ENCODE data around the gene PCSK2.
A peak's percentile ranks its signal among the peaks of the same experiment; 100 is the strongest.
"Not testable (repeated sequence)": the region's sequence is repeated elsewhere in the genome, so short reads cannot be mapped to it uniquely, and the experiment has no call there.

The PCSK2 gene, protein sequence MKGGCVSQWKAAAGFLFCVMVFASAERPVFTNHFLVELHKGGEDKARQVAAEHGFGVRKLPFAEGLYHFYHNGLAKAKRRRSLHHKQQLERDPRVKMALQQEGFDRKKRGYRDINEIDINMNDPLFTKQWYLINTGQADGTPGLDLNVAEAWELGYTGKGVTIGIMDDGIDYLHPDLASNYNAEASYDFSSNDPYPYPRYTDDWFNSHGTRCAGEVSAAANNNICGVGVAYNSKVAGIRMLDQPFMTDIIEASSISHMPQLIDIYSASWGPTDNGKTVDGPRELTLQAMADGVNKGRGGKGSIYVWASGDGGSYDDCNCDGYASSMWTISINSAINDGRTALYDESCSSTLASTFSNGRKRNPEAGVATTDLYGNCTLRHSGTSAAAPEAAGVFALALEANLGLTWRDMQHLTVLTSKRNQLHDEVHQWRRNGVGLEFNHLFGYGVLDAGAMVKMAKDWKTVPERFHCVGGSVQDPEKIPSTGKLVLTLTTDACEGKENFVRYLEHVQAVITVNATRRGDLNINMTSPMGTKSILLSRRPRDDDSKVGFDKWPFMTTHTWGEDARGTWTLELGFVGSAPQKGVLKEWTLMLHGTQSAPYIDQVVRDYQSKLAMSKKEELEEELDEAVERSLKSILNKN

GRCh38 chr20:17226410-17227218 is at the start of gene PCSK2:
TSS of gene PCSK2 (plus strand) at chr20:17227040. CDS start at chr20:17227306, 266 bp downstream.
- peak in 48 of 56 donors; percentile 16 to 85 (median 60) for DNase-seq

- DNase-seq = no peak
Measured at GRCh38 chr20:17177341-17177740, 49.5 kb upstream of the PCSK2 start.

DNA sequence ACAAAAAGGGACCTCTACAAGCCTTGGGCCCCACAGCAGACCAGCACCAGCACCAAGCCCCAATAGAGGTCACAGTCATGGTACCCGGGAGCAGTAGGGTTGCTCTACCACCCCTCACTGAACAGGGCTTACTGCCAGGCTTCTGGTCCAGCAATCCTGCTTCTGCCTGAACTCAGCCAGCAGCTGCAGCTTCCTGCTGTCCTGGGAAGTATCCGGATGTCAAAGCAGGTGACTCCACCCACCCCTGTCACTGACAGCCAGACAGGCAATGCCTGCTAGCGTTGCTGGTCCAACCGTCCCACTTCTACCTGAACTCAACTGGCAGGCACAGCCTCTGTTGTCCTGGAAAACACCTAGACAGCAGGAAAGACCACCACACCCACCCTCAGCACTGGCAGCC is 47.0 kb upstream of the PCSK2 start:
- no peak for DNase-seq

GRCh38 chr20:17189976-17190695 is 36.7 kb upstream of the PCSK2 start:
- DNase-seq = no peak

- no peak for DNase-seq
Measured at GRCh38 chr20:17197041-17197440, 29.8 kb upstream of the PCSK2 start.

- DNase-seq = no peak
Measured at GRCh38 chr20:17202030-17202429, 24.8 kb upstream of the PCSK2 start.

DNA sequence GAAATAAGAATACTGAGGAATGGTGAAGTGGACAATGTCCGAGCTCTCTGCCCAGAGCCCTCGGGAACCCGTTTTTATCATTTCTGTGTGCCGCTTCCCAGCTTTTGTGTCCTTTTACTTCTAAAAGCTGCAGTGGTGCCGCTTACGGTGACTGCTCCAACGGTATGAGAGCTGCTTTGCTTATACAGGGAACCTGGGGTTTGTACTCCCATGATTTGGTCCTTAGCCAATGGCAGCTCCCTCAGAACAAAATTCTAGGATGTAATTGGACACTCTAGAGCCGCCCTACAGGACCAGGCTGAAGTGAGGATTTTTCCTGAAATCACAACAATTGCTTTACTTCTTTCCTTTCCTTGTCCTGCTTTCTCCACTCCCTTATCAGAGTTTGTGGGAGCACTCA is 24.2 kb upstream of the PCSK2 start:
- DNase-seq = peak in 3 of 56 donors; percentile 2 to 5 (median 4)

DNA sequence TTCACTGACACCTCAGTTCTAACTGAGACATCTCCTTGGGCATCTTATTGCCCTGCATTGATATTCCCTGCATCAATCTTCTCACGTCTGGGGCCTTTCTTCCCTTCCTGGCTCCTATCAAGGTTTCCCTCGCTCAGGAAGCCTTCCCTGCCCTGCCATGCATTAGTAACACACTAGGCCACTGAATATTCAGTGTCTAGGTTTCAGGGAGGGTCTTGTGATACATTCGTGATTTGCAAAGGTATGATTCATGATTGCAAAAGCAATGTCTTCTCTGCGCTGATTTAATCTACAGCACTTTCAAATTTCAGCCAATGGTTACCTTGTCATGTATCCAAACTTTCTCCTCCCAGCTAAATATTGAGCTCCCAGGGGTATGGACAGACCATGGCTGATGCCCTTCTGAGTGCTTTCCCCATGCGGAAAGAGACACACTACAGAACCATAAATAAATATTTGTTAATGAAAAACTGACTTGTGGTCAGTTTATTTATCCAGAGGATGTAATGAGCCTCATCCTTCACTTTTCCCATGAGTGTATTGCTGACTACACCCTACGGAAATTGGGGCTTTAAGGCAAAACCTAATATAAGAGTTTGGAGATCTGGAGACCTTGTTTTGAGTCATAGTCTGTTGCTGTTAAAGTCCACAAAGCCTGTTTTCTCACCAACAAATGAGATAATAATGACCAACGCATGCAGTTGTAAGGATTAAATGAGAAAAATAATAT is 21.6 kb upstream of the PCSK2 start:
- no peak for DNase-seq

DNA sequence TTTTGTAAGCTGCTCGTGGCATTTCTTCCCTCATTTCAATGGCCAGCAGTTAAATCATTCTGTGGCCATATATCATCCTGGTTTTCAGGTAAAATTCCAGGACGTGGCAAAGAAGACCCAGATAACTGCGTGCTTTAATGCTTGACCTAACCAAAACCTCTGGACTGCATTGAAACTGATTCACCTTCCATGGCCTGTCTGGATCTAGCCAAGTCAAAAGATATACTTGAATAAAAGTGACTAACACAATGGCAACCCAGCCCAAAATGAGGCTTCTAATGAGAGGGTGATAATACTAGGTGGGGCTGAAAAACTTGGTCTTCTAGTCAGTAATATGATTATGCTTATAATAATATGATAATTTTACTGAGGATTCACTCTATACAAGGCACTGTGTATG is 16.5 kb upstream of the PCSK2 start:
- no peak for DNase-seq

GRCh38 chr20:17210983-17211382 is 15.9 kb upstream of the PCSK2 start:
- no peak for DNase-seq

DNA sequence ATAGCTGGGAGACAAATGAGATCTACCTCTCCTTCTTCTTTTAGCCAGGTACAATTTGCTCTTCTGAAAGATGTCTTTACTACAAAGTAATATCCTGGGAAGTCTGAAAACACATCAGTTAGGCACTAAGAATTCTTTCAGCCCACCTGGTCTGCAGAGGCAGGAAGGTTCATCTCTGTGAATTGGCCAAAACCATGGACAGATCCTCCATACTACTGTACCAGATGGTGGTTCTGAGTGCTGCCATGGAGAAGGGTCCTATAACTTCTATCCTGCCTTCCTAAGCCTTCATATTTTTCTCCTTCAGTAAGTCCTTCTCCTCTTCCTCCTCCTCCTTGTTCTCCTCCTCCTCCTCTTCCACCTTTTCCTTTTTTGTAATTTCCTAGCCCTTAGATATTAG is 11.7 kb upstream of the PCSK2 start:
- no peak for DNase-seq

DNA sequence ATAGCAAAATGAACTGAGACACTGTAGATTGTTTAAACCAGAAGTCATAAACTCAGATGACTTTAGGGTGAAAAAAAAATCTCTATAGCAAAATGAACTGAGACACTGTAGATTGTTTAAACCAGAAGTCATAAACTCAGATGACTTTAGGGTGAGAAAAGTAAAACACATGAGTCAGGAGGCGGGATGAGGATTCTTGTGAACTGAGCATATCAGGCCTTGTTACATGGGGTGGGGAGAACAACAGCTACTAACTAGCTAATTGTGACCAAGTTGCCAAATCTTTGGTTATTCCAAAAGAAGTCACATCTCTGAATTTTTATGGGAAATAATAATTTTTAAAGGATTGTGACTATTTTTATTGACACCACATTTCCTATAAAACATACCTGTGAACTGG is 7.0 kb upstream of the PCSK2 start:
- not testable (repeated sequence) for DNase-seq

DNA sequence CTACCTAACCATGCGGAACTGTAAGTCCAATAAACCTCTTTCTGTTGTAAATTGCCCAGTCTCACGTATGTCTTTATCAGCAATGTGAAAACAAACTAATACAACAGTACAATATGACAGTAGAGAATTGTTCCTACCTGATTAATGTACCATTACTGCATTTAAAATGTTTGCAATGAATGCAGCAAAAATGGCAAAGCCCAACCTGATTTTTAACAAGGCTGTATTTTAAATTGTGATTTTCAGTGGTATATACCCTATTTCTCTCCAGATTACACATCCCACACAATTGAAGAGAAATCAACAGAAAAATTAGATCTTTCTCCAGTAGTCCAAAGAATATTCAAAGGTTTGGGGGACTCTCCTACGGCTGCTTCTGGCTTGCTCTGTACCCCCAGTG is 3.3 kb upstream of the PCSK2 start:
- DNase-seq = no peak

DNA sequence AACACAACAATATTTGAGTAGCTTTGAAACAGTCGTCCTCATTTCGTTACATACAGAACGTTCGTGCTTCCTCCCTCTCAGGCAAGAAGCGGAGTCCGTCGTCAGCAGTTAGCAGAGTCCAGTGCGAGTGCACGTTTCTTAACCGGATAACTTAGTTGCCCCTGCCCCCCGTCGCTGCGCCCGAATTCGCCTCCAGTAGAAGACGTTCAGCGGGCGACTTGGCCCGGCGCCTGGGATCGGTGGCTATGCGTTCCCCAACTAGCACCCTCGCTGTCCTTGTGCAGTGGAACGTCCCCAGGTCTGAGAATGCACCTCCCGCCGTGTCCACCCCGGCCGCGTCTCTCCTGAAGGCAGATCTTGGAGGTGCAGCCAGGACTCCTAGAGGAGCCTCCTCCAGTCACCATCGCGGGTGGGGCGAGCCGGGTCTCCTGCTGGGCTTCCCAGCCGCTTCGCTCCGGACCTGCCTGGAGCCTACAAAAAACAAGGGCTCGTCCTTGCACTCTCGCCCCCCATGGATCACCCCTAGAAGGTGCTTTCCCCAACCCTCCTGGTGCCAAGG is 910 bp upstream of the PCSK2 start:
- peak in 15 of 56 donors; percentile 14 to 59 (median 23) for DNase-seq

DNA sequence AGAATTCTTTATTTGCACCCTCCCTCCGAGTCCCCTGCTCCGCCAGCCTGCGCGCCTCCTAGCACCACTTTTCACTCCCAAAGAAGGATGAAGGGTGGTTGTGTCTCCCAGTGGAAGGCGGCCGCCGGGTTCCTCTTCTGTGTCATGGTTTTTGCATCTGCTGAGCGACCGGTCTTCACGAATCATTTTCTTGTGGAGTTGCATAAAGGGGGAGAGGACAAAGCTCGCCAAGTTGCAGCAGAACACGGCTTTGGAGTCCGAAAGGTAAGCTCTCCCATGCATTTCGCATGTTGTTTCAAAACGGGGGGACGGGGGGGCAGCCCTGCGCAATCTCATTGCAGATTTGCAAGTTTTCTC is 357 bp downstream of the PCSK2 start:
- peak in 8 of 56 donors; percentile 46 to 74 (median 58) for DNase-seq

- peak in 16 of 56 donors; percentile 4 to 39 (median 19) for DNase-seq
Measured at GRCh38 chr20:17227669-17228623, 1.1 kb downstream of the PCSK2 start.

GRCh38 chr20:17228624-17229061 is 1.8 kb downstream of the PCSK2 start:
- peak in 9 of 56 donors; percentile 3 to 53 (median 13) for DNase-seq

- no peak for DNase-seq
Measured at GRCh38 chr20:17229256-17229655, 2.4 kb downstream of the PCSK2 start.

DNA sequence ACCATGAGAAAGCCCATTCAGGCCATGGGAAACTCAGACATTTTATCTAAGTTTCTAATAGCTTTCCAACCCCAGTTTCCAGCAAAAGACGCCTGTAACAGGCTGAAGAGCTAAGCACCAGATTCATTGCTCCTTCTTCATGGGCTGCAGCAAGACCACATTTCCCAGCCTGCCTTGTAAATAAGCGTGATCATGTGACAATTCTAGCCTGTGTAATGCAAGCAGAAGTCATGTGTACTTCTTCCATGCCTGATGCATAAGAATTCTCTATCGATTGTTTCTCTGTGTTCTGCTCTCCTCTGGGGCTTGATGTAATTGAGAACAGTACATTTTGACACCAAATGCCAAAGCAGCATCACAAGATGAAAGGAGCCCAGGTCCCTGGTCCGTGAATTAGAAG is 6.8 kb downstream of the PCSK2 start:
- no peak for DNase-seq
